ENCODE measurements around the gene MAP2K5.
A peak's percentile ranks its signal among the peaks of the same experiment; 100 is the strongest.

The MAP2K5 gene

GRCh38 chr15:67807141-67807540 is 264.6 kb downstream of the MAP2K5 start:
- DNase-seq (ENCODE audit: low spot score), result no peak

GRCh38 chr15:67807836-67808235 is 265.3 kb downstream of the MAP2K5 start:
- DNase-seq (ENCODE audit: low spot score), result no peak

GRCh38 chr15:67808821-67809220 is 266.3 kb downstream of the MAP2K5 start:
- no peak for DNase-seq (ENCODE audit: low spot score)

- DNase-seq (ENCODE audit: low spot score), result no peak
Measured at GRCh38 chr15:67809441-67809840, 266.9 kb downstream of the MAP2K5 start.

GRCh38 chr15:67809866-67810265 is 267.4 kb downstream of the MAP2K5 start:
- DNase-seq (ENCODE audit: low spot score), result no peak

GRCh38 chr15:67812241-67812644 is 269.7 kb downstream of the MAP2K5 start:
- DNase-seq (ENCODE audit: low spot score), result no peak

- DNase-seq (ENCODE audit: low spot score), result no peak
Measured at GRCh38 chr15:67813104-67813634, 270.7 kb downstream of the MAP2K5 start.

- DNase-seq (ENCODE audit: low spot score), result no peak
Measured at GRCh38 chr15:67815036-67815592, 272.6 kb downstream of the MAP2K5 start.

GRCh38 chr15:67816668-67817067 is 274.2 kb downstream of the MAP2K5 start:
- DNase-seq (ENCODE audit: low spot score), result no peak

GRCh38 chr15:67818464-67818863 is 276.0 kb downstream of the MAP2K5 start:
- DNase-seq (ENCODE audit: low spot score), result no peak

- no peak for DNase-seq (ENCODE audit: low spot score)
Measured at GRCh38 chr15:67819636-67820035, 277.1 kb downstream of the MAP2K5 start.

- no peak for DNase-seq (ENCODE audit: low spot score)
Measured at GRCh38 chr15:67820122-67820991, 277.9 kb downstream of the MAP2K5 start.

GRCh38 chr15:67820992-67821783 is 278.7 kb downstream of the MAP2K5 start:
- DNase-seq (ENCODE audit: low spot score), result peak; percentile 91

GRCh38 chr15:67821784-67822440 is 279.4 kb downstream of the MAP2K5 start:
- DNase-seq (ENCODE audit: low spot score), result no peak

- DNase-seq (ENCODE audit: low spot score), result no peak
Measured at GRCh38 chr15:67822537-67823313, 280.2 kb downstream of the MAP2K5 start.

GRCh38 chr15:67823314-67824196 is 281.1 kb downstream of the MAP2K5 start:
- DNase-seq (ENCODE audit: low spot score), result peak; percentile 68

- peak; percentile 58 for DNase-seq (ENCODE audit: low spot score)
Measured at GRCh38 chr15:67824197-67824968, 281.9 kb downstream of the MAP2K5 start.

- DNase-seq (ENCODE audit: low spot score), result no peak
Measured at GRCh38 chr15:67824976-67825880, 282.7 kb downstream of the MAP2K5 start, which contains the start of gene SKOR1. Gene SKOR1, plus strand, starts transcription at chr15:67825509. Its CDS starts 94 bp downstream, at chr15:67825603.

Measured in HuH-7 (cell line).